Upper lobe of left lung (tissue), 4 donors: ENCODE results near the gene CCNT2.
"Not testable (repeated sequence)": the region's sequence is repeated elsewhere in the genome, so short reads cannot be mapped to it uniquely, and the experiment has no call there.

ENCODE experiments used
- EP300 ChIP-seq, 4 donors: sonication (generic); formaldehyde crosslinking; IDR thresholded peaks; one replicate each; pipeline ENCODE4 v1.5.1; 2017; ENCODE audit warnings: antibody characterized with exemption in 4 of 4, control low read depth in 2 of 4
- POLR2A ChIP-seq, 4 donors: fragments of 450-650 bp; IDR thresholded peaks; one replicate each; pipeline ENCODE4 v1.5.1; 2016 to 2017; ENCODE audit warnings: antibody characterized with exemption in 4 of 4, mild to moderate bottlenecking in 2 of 4
- TF ChIP-seq, protein P1 (sequence below), 6 experiments: fragments of 450-650 bp in 4 of 6; fragments of 200-600 bp in 2 of 6; sonication (generic) in 2 of 6; IDR thresholded peaks; one replicate each; pipeline ENCODE4 v1.5.1; 2016 to 2019; ENCODE audit warnings: antibody characterized with exemption in 6 of 6

DNA sequence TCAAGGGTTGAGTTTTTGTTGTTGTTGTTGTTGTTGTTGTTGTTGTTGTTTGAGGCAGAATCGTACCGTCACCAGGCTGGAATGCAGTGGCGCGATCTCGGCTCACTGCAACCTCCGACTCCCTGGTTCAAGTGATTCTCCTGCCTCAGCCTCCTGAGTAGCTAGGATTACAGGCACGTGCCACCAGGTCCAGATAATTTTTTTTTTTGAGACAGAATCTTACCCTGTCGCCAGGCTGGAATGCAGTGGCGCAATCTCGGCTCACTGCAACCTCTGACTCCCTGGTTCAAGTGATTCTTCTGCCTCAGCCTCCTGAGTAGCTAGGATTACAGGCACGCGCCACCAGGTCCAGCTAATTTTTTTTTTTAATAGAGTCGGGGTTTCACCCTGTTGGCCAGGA, 14.9 kb upstream of the CCNT2 start:
- not testable (repeated sequence) for TF ChIP-seq POLR2A, EP300 (IDR thresholded peaks at IDR 0.05)
- TF ChIP-seq, protein P1, sequence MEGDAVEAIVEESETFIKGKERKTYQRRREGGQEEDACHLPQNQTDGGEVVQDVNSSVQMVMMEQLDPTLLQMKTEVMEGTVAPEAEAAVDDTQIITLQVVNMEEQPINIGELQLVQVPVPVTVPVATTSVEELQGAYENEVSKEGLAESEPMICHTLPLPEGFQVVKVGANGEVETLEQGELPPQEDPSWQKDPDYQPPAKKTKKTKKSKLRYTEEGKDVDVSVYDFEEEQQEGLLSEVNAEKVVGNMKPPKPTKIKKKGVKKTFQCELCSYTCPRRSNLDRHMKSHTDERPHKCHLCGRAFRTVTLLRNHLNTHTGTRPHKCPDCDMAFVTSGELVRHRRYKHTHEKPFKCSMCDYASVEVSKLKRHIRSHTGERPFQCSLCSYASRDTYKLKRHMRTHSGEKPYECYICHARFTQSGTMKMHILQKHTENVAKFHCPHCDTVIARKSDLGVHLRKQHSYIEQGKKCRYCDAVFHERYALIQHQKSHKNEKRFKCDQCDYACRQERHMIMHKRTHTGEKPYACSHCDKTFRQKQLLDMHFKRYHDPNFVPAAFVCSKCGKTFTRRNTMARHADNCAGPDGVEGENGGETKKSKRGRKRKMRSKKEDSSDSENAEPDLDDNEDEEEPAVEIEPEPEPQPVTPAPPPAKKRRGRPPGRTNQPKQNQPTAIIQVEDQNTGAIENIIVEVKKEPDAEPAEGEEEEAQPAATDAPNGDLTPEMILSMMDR (IDR thresholded peaks at IDR 0.05), result not testable (repeated sequence)
